H9 (cell line): ENCODE results near the gene HOXC12. TPM values are rescaled to one million over a fixed set of nuclear protein-coding genes. Genes with fewer than 3 reads are reported as not detected.

Source experiments
- DNase-seq: peaks from one replicate; pipeline ENCODE4 v3.0.0-alpha.2; 2017
- H2AFZ ChIP-seq: one replicate; pipeline ENCODE4 v1.6.1; 2013; ENCODE audit warnings: mild to moderate bottlenecking, low read length, control low read depth, moderate library complexity
- H2AK5ac ChIP-seq: 2 replicates; pipeline ENCODE4 v1.6.1; 2013; ENCODE audit warnings: low read length, control low read depth, mixed read lengths; ENCODE audit not compliant: insufficient read length
- H2BK120ac ChIP-seq: one replicate; pipeline ENCODE4 v1.6.1; 2013; ENCODE audit warnings: low read depth, mild to moderate bottlenecking, low read length, control low read depth, inconsistent platforms; ENCODE audit not compliant: poor library complexity, severe bottlenecking
- H2BK12ac ChIP-seq: 2 replicates; pipeline ENCODE4 v1.6.1; 2013; ENCODE audit warnings: low read length, control low read depth, mixed read lengths, low read depth; ENCODE audit not compliant: insufficient read length
- H2BK15ac ChIP-seq: 2 replicates; pipeline ENCODE4 v1.6.1; 2013; ENCODE audit warnings: low read depth, low read length, control low read depth
- H2BK20ac ChIP-seq: one replicate; pipeline ENCODE4 v1.6.1; 2013; ENCODE audit warnings: low read depth, mild to moderate bottlenecking, low read length, control low read depth, inconsistent platforms; ENCODE audit not compliant: poor library complexity, severe bottlenecking
- H2BK5ac ChIP-seq: 2 replicates; pipeline ENCODE4 v1.6.1; 2013; ENCODE audit warnings: low read length, control low read depth, mixed read lengths; ENCODE audit not compliant: insufficient read length
- H3K14ac ChIP-seq: 2 replicates; pipeline ENCODE4 v1.6.1; 2013; ENCODE audit warnings: low read length, control low read depth; ENCODE audit not compliant: insufficient read depth
- H3K18ac ChIP-seq: 2 replicates; pipeline ENCODE4 v1.6.1; 2013; ENCODE audit warnings: low read depth, mild to moderate bottlenecking, mixed read lengths, low read length, control low read depth; ENCODE audit not compliant: insufficient read length
- H3K23ac ChIP-seq: 2 replicates; pipeline ENCODE4 v1.6.1; 2013; ENCODE audit warnings: low read length, control low read depth, mixed read lengths, low read depth; ENCODE audit not compliant: insufficient read length
- H3K23me2 ChIP-seq: 2 replicates; pipeline ENCODE4 v1.6.1; 2013; ENCODE audit warnings: low read depth, mild to moderate bottlenecking, mixed read lengths, low read length, control low read depth; ENCODE audit not compliant: insufficient read length, poor library complexity, severe bottlenecking
- H3K27ac ChIP-seq: 2 replicates; pipeline ENCODE4 v1.5.1; 2013; ENCODE audit warnings: low read length, control low read depth, mixed read lengths, low read depth; ENCODE audit not compliant: insufficient read length
- H3K27me3 ChIP-seq: 2 replicates; pipeline ENCODE4 v1.6.1; 2013; ENCODE audit warnings: low read length, control low read depth, inconsistent platforms; ENCODE audit not compliant: insufficient read depth
- H3K4ac ChIP-seq: 2 replicates; pipeline ENCODE4 v1.6.1; 2013; ENCODE audit warnings: low read depth, mild to moderate bottlenecking, control low read depth, inconsistent platforms, low read length, moderate library complexity
- H3K4me1 ChIP-seq: 2 replicates; pipeline ENCODE4 v1.6.1; 2013; ENCODE audit warnings: low read length, control low read depth, inconsistent platforms; ENCODE audit not compliant: insufficient read depth
- H3K4me2 ChIP-seq: 2 replicates; pipeline ENCODE4 v1.6.1; 2013; ENCODE audit warnings: low read length, control low read depth, mixed read lengths; ENCODE audit not compliant: insufficient read length, insufficient read depth
- H3K56ac ChIP-seq: 2 replicates; pipeline ENCODE4 v1.6.1; 2013; ENCODE audit warnings: low read depth, mild to moderate bottlenecking, mixed read lengths, low read length, control low read depth; ENCODE audit not compliant: insufficient read length
- H3K79me1 ChIP-seq: 2 replicates; pipeline ENCODE4 v1.6.1; 2013; ENCODE audit warnings: low read depth, mild to moderate bottlenecking, moderate library complexity, low read length, control low read depth, inconsistent platforms; ENCODE audit not compliant: insufficient read depth, poor library complexity, severe bottlenecking
- H3K79me2 ChIP-seq: 2 replicates; pipeline ENCODE4 v1.6.1; 2013; ENCODE audit warnings: low read length, control low read depth, inconsistent platforms; ENCODE audit not compliant: insufficient read depth
- H3K9ac ChIP-seq: 2 replicates; pipeline ENCODE4 v1.6.1; 2013; ENCODE audit warnings: low read length, control low read depth, mixed read lengths; ENCODE audit not compliant: insufficient read length; ENCODE audit errors: extremely low read depth
- H3K9me3 ChIP-seq: one replicate; pipeline ENCODE4 v1.6.1; 2013; ENCODE audit warnings: low read depth, low read length, inconsistent platforms; ENCODE audit not compliant: control insufficient read depth
- H3T11ph ChIP-seq: one replicate; pipeline ENCODE4 v1.6.1; 2013; ENCODE audit warnings: mild to moderate bottlenecking, low read length, control low read depth, inconsistent platforms
- H4K20me1 ChIP-seq: one replicate; pipeline ENCODE4 v1.6.1; 2013; ENCODE audit not compliant: control insufficient read depth, insufficient read length, insufficient read depth
- H4K5ac ChIP-seq: 2 replicates; pipeline ENCODE4 v1.6.1; 2013; ENCODE audit warnings: low read depth, mild to moderate bottlenecking, mixed read lengths, low read length, control low read depth; ENCODE audit not compliant: insufficient read length
- H4K8ac ChIP-seq: replicated peaks from 2 replicates; pipeline ENCODE4 v1.6.1; 2013; ENCODE audit warnings: low read length, control low read depth, mixed read lengths, low read depth; ENCODE audit not compliant: insufficient read length
- H4K91ac ChIP-seq: 2 replicates; pipeline ENCODE4 v1.6.1; 2013; ENCODE audit warnings: low read depth, mild to moderate bottlenecking, moderate library complexity, mixed read lengths, low read length, control low read depth; ENCODE audit not compliant: insufficient read length
- H3K27ac Mint-ChIP-seq, 3 experiments: 2 replicates in 2 of 3; 3 replicates in 1 of 3; pipeline ENCODE4 v1.8.0; 2020 to 2021; ENCODE audit warnings: mixed read lengths in 3 of 3, mild to moderate bottlenecking in 1 of 3, moderate library complexity in 1 of 3
- H3K27me3 Mint-ChIP-seq: 2 replicates; pipeline ENCODE4 v1.8.0; 2021; ENCODE audit warnings: low read depth, mild to moderate bottlenecking, moderate library complexity, mixed read lengths
- H3K36me3 Mint-ChIP-seq, 3 experiments: 2 replicates in 2 of 3; 3 replicates in 1 of 3; pipeline ENCODE4 v1.8.0; 2020 to 2021; ENCODE audit warnings: low read depth in 3 of 3, mixed read lengths in 3 of 3; ENCODE audit not compliant: insufficient read depth in 1 of 3
- H3K4me1 Mint-ChIP-seq, 2 experiments: 2 replicates each; pipeline ENCODE4 v1.8.0; 2020; ENCODE audit warnings: mixed read lengths in 2 of 2
- H3K4me3 Mint-ChIP-seq, 2 experiments: 2 replicates in 1 of 2; 3 replicates in 1 of 2; pipeline ENCODE4 v1.8.0; 2020 to 2021; ENCODE audit warnings: mild to moderate bottlenecking in 2 of 2, mixed read lengths in 2 of 2, moderate library complexity in 1 of 2
- H3K9me3 Mint-ChIP-seq, 2 experiments: 2 replicates in 1 of 2; 3 replicates in 1 of 2; pipeline ENCODE4 v1.8.0; 2020; ENCODE audit warnings: mild to moderate bottlenecking in 2 of 2, mixed read lengths in 2 of 2, moderate library complexity in 1 of 2
- CTCF ChIP-seq: fragments of 200-600 bp; sonication (generic); conservative IDR thresholded peaks from 3 replicates; pipeline ENCODE4 v1.8.0; 2021; ENCODE audit warnings: antibody characterized with exemption, mild to moderate bottlenecking
- WGBS: extraction: QIAGEN DNeasy Blood & Tissue Kit; methylation state at CpG from one replicate; pipeline ENCODE4 v1.1.7; 2013; ENCODE audit warnings: missing lambda C conversion rate, low lambda C conversion rate, mixed read lengths; ENCODE audit not compliant: insufficient read length; ENCODE audit errors: extremely low coverage; 5-methylcytosine and 5-hydroxymethylcytosine counted together
- total RNA-seq: library from RNA; stranded (reverse); gene quantifications from 2 replicates; pipeline ENCODE4 v1.2.1, GENCODE V29; 2021

HOXC12 gene
- total RNA-seq, 1 experiment from 2014 or later = not detected

- H3K79me2 ChIP-seq = no peaks in the 10 kb centered on the region
- no peaks in the 10 kb centered on the region for H4K20me1 ChIP-seq
- no peak overlapping the region for H2BK12ac ChIP-seq
- no peak overlapping the region for H3K9ac ChIP-seq
- H4K5ac ChIP-seq = no peak overlapping the region
- H3K9me3 ChIP-seq = no peaks in the 10 kb centered on the region
- TF ChIP-seq CTCF = no peak
- H4K91ac ChIP-seq = no peak overlapping the region
- no peak overlapping the region for H3K27ac ChIP-seq
- no peak overlapping the region for H3T11ph ChIP-seq
- no peak overlapping the region for H2BK20ac ChIP-seq
- H3K14ac ChIP-seq = no peak overlapping the region
- no peak overlapping the region for H3K4ac ChIP-seq
- no peaks in the 10 kb centered on the region for H3K79me1 ChIP-seq
- H4K8ac ChIP-seq = no peak overlapping the region
- no peak overlapping the region for H3K4me2 ChIP-seq
- H2AK5ac ChIP-seq = no peak overlapping the region
- no peak for DNase-seq
- H3K36me3 Mint-ChIP-seq = no peaks in the 10 kb centered on the region; a peak in 2 of 7 replicates
- no peak overlapping the region for H3K27ac Mint-ChIP-seq
- H3K4me1 ChIP-seq = no peaks in the 10 kb centered on the region
- H3K56ac ChIP-seq = no peak overlapping the region
- H3K4me3 Mint-ChIP-seq = no peak overlapping the region; a peak in 1 of 5 replicates
- H3K23ac ChIP-seq = no peak overlapping the region
- no CpG with 5 or more reads among the region's 4 CpGs for WGBS
- H2BK15ac ChIP-seq = no peak overlapping the region
- H3K27me3 ChIP-seq = peaks cover 99% of the 10 kb centered on the region
- H2BK120ac ChIP-seq = no peak overlapping the region
- no peak overlapping the region for H3K18ac ChIP-seq
- H3K27me3 Mint-ChIP-seq = peaks cover 99% of the 10 kb centered on the region
- H2AFZ ChIP-seq = no peak overlapping the region
- peaks cover 0 to 5% of the 10 kb centered on the region in 2 experiments; a peak in 1 of 4 replicates for H3K4me1 Mint-ChIP-seq
- H3K23me2 ChIP-seq = no peaks in the 10 kb centered on the region
- H3K9me3 Mint-ChIP-seq = peaks cover 0 to 7% of the 10 kb centered on the region in 2 experiments; a peak in 2 of 5 replicates
- H2BK5ac ChIP-seq = no peak overlapping the region
These were observed 4.6 kb downstream of the HOXC12 start for GRCh38 chr12:53959314-53959713.
